Measurements from ENCODE around the gene WEE2. TPM values are rescaled to one million over a fixed set of nuclear protein-coding genes. Genes with fewer than 3 reads are reported as not detected.
"Not testable (repeated sequence)": the region's sequence is repeated elsewhere in the genome, so short reads cannot be mapped to it uniquely, and the experiment has no call there.

WEE2 gene
- total RNA-seq, 1 donor from 2014 or later: not detected

- DNase-seq (ENCODE audit: low read depth): not testable (repeated sequence)
Observed at GRCh38 chr7:141689072-141689825, 18.9 kb upstream of the WEE2 start.

- no peak for DNase-seq (ENCODE audit: low read depth)
Observed at GRCh38 chr7:141691540-141691939, 16.6 kb upstream of the WEE2 start.

DNA sequence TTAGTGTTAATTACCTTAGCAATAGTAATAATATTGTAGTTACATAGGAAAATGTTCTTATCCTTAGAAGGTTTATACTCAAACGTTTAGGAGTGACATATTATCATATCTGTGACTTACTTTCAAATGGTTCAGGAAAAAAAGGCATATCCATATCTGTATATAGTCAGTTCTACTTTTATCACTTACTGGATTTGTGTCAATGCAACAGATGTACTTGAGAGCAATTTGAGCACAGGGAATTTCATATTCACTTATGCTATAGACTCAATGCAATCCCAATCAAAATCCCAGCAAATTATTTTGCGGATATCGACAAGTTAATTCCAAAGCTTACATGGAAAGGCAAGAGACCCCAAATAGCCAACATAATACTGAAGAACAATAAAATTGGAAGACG is 16.2 kb upstream of the WEE2 start:
- no peak for DNase-seq (ENCODE audit: low read depth)

- no peak for DNase-seq (ENCODE audit: low read depth)
Observed at GRCh38 chr7:141693082-141693481, 15.1 kb upstream of the WEE2 start.

GRCh38 chr7:141695803-141696289 is 12.3 kb upstream of the WEE2 start:
- no peak for DNase-seq (ENCODE audit: low read depth)

DNA sequence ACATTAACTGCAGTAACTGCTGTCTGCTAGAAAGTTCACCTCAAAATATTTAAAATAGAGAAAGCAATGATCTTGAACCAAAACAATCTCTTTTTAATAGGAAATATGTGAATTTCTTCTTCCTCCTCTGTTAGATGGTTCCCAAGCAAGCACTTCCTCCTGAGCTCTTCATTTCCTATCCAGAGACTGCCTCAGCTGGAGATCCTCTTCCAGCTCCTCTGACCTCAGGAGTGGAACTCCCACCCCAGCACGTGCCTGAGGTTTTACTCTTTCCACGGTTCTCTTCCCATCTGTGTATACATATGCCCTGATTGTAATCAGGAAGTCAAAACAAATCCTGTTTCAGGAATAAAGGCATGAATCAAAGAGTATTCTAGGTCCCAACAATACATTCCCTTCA is 11.8 kb upstream of the WEE2 start:
- DNase-seq (ENCODE audit: low read depth): no peak

- peak; percentile 80 for DNase-seq (ENCODE audit: low read depth)
Observed at GRCh38 chr7:141697211-141697871, 10.8 kb upstream of the WEE2 start.

DNA sequence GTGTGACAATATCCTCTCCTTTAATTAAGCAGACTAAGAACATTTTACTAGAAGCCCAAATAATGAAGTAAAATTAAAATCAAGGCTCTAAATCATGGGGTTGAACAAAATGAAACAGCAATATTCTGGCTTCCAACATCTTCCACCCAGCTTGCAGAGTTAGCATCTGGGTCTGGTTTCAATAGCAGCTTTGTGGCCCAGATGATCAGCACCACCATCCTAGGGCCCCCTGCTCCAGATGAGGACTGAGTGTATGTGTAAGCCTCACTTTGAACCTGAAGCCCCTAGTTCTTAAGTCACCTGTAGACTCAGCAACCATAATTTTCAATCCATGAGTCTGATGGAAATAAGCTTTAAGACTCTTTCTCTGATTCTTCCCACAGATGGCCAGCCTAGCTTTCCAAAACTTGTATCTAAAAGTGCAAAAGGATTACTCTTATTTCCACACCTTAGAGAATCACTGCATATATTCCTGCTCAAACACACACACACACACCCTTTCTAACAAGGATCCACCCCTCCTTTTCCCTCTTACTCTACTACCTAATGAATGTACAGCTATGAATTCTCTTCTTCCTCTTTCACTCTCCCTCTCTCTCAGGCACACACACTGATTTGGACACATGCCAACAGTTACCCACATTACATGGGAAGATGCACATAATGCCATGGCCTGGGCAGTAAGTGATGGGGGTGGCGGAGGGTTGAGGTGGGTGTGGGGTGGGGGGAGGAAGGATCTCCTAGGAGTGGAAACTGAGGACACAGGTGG is 9.7 kb upstream of the WEE2 start:
- no peak for DNase-seq (ENCODE audit: low read depth)

GRCh38 chr7:141699860-141700259 is 8.3 kb upstream of the WEE2 start:
- no peak for DNase-seq (ENCODE audit: low read depth)

- DNase-seq (ENCODE audit: low read depth): no peak
Observed at GRCh38 chr7:141700296-141700847, 7.8 kb upstream of the WEE2 start.

DNA sequence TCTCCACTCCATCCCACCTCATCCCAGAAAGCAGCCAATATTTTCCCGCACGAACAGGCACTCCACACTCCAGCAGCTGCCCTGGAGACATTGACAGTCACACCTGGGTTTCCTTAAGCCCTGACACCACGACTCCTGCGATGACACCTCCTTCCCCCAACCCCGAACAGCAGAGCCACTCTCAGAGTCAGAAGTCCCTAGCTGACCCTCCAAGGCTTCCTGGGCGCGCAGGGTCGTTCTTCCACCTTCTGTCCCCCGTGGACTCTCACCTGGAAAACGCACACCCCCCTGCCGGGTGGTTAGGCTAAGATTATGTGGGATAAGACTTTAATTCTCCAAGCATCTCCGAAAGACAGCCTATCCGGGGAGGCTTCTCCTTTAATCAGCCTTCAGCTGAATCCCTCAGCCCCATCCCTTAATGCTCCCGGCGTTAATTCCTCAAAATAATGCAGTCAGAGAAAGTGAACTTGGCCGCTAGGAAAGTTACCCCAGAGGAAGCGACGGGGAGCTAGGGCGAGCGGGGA is 7.2 kb upstream of the WEE2 start:
- peak; percentile 11 for DNase-seq (ENCODE audit: low read depth)

- DNase-seq (ENCODE audit: low read depth): peak; percentile 35
Observed at GRCh38 chr7:141701489-141702046, 6.6 kb upstream of the WEE2 start.

DNA sequence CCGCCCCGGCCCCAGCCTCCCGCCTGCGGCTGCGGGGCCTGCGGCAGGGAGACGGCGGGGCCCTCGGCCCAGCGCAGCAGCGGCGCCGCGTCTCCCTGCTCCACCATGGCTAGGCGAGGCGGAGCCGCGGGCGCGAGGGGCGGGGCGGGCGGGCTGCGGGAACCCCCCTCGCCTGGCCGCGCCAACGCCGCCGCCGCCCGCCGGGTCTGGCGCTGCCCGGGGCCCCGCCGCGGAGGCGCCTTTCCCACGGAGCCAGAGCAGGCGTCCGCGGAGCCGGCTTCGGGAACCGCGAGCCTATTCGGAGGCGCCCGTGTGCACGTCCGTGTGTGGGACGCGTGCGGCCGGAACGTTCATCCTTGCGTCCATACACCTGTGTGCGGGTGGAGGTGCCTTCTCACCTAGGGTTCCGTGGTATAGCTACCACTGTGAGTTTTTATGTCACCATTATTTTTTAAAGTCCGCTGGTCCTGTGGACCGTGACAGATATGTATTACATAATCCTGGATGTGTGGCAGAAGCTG is 6.0 kb upstream of the WEE2 start, which contains the start of gene DENND11:
DENND11 (minus strand) TSS at position 120 of the 521 bp plus-strand sequence; CDS start at position 107, 13 bp downstream.
- DNase-seq (ENCODE audit: low read depth): peak; percentile 54

DNA sequence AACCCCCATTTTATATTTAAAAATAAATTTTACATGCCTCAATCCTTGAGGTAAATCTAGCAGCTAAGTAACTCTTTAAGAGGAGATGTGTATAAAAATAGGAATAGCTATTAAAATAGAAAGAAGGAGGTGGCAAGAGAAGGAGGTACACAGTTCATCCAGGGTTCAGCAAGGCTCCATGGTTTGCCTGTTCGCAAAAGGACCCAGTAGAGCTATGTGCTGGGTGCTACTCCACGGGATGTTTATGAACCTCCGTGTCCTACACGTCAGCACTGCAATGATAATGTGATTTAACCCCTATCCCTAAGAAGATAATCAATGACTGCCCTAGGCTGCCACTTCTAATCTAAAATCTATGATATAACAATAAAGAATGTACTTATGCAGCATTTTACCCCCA is 5.3 kb upstream of the WEE2 start:
- DNase-seq (ENCODE audit: low read depth): no peak

DNA sequence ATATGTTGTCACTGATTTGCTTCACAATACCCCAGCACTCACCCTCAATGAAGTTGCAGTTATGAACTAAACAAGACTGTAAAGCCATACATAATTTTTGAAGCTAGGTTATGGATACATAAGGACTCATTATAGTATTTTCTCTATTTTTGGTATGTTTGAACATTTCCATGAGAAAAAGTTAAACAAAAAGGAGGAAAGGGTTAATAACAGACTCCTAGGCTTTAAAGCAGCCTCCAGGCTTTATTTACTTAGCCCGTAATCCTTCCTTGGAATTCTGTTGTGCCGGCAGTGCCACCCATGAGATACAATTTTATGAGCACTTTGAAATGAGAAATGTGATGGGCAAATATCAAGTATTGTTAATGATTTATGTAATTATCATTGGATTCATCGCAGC is 4.0 kb upstream of the WEE2 start:
- DNase-seq (ENCODE audit: low read depth): no peak

DNA sequence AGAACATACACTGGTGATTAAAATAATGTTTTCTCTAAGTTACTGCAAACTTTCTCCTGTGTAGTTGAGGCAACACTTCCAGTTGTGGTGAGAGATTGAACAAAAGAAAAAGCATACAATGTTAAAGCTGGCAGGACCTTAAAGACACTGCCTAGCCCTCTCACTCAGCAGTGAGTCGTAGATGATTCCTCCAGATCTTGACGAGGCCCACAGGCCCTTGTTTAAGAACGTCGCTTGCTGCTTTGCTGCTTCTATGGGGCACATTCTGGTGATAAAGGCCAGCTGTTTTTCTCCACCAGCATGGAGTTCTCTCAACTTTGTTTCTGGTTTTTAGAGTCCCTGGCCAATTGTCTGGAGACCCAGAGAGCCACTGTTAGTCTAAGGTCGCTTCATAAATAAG is 3.4 kb upstream of the WEE2 start:
- DNase-seq (ENCODE audit: low read depth): no peak

GRCh38 chr7:141706239-141707064 is 1.7 kb upstream of the WEE2 start:
- DNase-seq (ENCODE audit: low read depth): no peak

GRCh38 chr7:141709318-141709717 is 1.2 kb downstream of the WEE2 start:
- no peak for DNase-seq (ENCODE audit: low read depth)

DNA sequence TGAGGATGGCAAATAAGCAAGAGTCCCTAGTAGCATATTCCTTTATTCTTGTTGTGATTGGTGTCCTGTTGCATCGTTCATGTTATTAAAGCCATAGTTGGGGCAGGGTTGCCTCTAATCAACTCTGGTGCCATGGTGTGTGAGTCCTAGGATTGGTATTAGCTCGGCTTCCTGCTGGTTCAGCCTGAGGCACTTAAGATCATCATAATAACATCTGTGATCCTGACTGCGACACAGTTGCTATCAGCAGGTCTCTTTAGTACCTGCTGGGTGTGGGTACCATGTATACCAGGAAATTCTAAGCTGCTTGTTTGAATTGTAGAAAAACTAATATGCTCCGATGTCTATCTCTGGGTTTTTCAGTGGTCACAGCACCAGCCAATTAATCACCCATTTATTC is 1.6 kb downstream of the WEE2 start:
- no peak for DNase-seq (ENCODE audit: low read depth)

- no peak for DNase-seq (ENCODE audit: low read depth)
Observed at GRCh38 chr7:141710301-141710700, 2.1 kb downstream of the WEE2 start.
